ENCODE measurements around the gene PCBP1.

DNA sequence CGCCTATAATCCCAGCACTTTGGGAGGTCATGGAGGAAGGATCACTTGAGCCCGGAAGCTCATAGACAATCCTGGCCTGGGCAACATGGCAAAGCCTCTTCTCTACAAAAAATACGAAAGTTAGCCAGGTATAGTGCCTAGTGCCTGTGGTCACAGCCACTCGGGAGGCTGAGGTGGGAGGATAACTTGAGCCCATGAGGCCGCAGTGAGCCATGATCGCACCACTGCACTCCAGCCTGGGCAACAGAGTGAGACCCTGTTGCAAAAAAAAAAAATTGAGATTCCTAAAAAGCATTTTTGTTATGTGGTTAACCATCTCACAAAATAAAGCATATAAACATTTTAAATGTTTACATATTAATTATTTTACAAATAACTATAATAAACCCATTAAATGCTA, 13.9 kb downstream of the PCBP1 start:
- TF ChIP-seq POLR2A (IDR thresholded peaks at IDR 0.05), result no peak
- TF ChIP-seq, protein P1, sequence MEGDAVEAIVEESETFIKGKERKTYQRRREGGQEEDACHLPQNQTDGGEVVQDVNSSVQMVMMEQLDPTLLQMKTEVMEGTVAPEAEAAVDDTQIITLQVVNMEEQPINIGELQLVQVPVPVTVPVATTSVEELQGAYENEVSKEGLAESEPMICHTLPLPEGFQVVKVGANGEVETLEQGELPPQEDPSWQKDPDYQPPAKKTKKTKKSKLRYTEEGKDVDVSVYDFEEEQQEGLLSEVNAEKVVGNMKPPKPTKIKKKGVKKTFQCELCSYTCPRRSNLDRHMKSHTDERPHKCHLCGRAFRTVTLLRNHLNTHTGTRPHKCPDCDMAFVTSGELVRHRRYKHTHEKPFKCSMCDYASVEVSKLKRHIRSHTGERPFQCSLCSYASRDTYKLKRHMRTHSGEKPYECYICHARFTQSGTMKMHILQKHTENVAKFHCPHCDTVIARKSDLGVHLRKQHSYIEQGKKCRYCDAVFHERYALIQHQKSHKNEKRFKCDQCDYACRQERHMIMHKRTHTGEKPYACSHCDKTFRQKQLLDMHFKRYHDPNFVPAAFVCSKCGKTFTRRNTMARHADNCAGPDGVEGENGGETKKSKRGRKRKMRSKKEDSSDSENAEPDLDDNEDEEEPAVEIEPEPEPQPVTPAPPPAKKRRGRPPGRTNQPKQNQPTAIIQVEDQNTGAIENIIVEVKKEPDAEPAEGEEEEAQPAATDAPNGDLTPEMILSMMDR (IDR thresholded peaks at IDR 0.05), result no peak

Measured in upper lobe of left lung (tissue), 4 donors.